ENCODE measurements around the gene NANOG.
"Not testable (repeated sequence)": the region's sequence is repeated elsewhere in the genome, so short reads cannot be mapped to it uniquely, and the experiment has no call there.

GRCh38 chr12:7848098-7848422, 58.9 kb downstream of the NANOG start:
- TF ChIP-seq CTCF (conservative IDR thresholded peaks at IDR 0.05; ENCODE audit: low read depth in 2 of 2); EZH2 (IDR thresholded peaks at IDR 0.05; ENCODE audit: low read depth, unreplicated experiment); JUNB (IDR thresholded peaks at IDR 0.05; ENCODE audit: unreplicated experiment); ZNF114 (CRISPR knock-in tag; IDR thresholded peaks at IDR 0.05); NANOG (IDR thresholded peaks at IDR 0.05; ENCODE audit: borderline replicate concordance); EZH2phosphoT487 (IDR thresholded peaks at IDR 0.05; ENCODE audit: unreplicated experiment); POLR2AphosphoS5 (IDR thresholded peaks at IDR 0.05; ENCODE audit: low read depth); REST (IDR thresholded peaks at IDR 0.05; ENCODE audit: unreplicated experiment); CREB1 (CRISPR knock-in tag; IDR thresholded peaks at IDR 0.05; ENCODE audit: low read depth); ETS1 (IDR thresholded peaks at IDR 0.05); ZNF331 (CRISPR knock-in tag; IDR thresholded peaks at IDR 0.05; ENCODE audit: low read depth); STAT1 (IDR thresholded peaks at IDR 0.05; ENCODE audit: unreplicated experiment); ZNF462 (CRISPR knock-in tag; IDR thresholded peaks at IDR 0.05): not testable (repeated sequence)

Data from GM23338 (cell line).